HEK293T (cell line): ENCODE results near the gene CHD6.

Experiments
- ARNT ChIP-seq: fragments of 450-650 bp; IDR thresholded peaks from 2 replicates; pipeline ENCODE4 v1.6.1; 2017; ENCODE audit warnings: mild to moderate bottlenecking
- ELF4 ChIP-seq: fragments of 450-650 bp; IDR thresholded peaks from 2 replicates; pipeline ENCODE4 v1.6.1; 2017; ENCODE audit warnings: antibody characterized with exemption
- FOXA1 ChIP-seq: fragments of 450-650 bp; IDR thresholded peaks from 2 replicates; pipeline ENCODE4 v1.6.1; 2016; ENCODE audit warnings: mild to moderate bottlenecking
- FOXK2 ChIP-seq: fragments of 450-650 bp; IDR thresholded peaks from 2 replicates; pipeline ENCODE4 v1.6.1; 2016; ENCODE audit warnings: mild to moderate bottlenecking
- FOXM1 ChIP-seq: fragments of 450-650 bp; IDR thresholded peaks from 2 replicates; pipeline ENCODE4 v1.6.1; 2017; ENCODE audit warnings: mild to moderate bottlenecking, borderline replicate concordance
- NFRKB ChIP-seq: fragments of 450-650 bp; IDR thresholded peaks from 2 replicates; pipeline ENCODE4 v1.6.1; 2016; ENCODE audit warnings: mild to moderate bottlenecking, moderate library complexity
- SP1 ChIP-seq: fragments of 450-650 bp; IDR thresholded peaks from 2 replicates; pipeline ENCODE4 v1.6.1; 2017
- ZNF384 ChIP-seq: fragments of 450-650 bp; IDR thresholded peaks from 2 replicates; pipeline ENCODE4 v1.6.1; 2016

DNA sequence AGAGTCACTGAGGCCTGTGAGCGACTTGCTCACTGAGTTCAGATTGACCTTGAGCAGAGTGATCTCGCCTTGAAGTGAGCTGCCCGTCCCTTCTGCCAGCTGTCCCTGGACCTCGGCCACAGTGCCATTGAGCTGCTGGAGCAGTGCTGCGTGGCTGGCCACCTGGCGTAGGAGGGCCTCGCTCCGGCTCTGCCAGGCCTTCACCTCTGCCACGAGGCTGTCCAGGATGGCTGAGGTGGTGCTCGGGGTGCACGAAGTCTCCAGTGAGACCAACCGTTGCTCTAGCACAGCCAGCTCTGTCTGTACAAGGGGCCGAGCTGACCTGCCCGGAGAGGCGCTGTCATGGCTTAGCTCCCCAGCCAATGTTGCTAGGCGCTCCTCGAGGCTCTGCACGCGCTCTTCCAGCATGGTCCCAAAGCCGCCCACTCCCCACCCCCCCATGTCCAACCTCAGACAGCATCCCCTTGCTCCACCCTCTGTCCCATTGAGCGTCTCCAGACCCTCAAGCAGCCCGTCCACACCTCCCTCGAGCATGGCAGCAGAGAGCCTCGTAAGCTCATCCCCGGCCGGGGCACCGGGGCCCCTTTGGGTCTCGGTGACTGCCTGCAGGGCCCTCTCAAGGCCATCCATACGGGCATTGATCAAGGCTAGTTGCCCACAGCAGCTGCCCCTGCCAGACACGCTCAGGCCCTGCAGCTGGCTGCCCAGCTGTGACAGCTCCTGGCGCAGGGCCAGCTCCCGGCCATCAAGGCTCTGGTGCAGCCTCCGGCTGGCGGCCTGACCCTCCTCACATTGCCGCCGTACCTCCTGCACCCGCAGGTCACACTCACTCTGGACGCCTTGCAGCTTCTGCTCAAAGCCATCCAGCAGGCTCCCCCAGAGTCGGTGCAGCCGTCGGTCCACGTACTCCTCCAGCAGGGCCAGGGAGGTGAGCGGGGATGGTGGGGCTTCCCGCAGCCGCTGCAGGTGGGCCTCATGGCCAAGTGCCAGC, 256.1 kb downstream of the CHD6 start:
- TF ChIP-seq SP1 (no peak), FOXA1 (no peak), FOXM1 (no peak), FOXK2 (no peak), ZNF384 (no peak), ELF4 (no peak), ARNT (no peak), NFRKB (no peak)
